Measurements from ENCODE around the gene COG1.

The COG1 gene

DNA sequence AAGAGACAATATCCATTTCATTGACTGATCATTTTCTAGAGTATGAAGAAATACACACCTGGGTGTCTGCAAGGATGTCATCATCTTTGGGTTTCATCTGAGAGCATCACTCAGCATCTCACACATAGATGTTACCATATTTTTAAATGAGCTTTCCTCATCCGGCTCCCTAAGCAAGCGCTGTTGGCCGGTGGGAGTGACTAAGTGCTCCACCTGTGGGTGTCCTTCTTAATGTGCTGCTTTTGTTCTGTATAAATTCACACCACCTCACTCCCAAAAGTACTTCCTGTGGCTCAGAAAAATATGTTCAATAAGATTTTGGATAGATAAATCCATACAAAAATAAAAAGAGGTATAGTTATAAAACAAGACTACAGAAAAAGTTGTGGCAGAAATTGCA, 20.6 kb upstream of the COG1 start:
- no peak for DNase-seq (ENCODE audit: low spot score)

DNA sequence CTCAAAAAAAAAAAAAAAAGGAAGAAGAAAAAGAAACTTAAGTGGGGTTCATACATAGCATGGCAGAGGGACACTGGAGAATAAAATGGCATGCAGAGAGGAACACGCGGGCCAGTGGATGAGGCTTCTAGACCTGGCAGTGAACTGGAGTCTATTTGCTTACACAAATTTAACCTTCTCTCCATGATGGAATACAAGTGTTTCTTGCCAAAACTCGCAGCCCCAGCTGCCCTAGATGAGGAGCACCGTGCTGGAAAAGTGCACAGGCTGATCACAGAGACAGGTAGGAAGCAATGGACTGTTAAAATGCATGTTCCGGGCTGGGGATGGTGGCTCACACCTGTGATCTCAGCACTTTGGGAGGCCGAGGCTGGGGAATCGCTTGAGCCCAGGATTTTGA, 18.7 kb upstream of the COG1 start:
- DNase-seq (ENCODE audit: low spot score), result no peak

DNA sequence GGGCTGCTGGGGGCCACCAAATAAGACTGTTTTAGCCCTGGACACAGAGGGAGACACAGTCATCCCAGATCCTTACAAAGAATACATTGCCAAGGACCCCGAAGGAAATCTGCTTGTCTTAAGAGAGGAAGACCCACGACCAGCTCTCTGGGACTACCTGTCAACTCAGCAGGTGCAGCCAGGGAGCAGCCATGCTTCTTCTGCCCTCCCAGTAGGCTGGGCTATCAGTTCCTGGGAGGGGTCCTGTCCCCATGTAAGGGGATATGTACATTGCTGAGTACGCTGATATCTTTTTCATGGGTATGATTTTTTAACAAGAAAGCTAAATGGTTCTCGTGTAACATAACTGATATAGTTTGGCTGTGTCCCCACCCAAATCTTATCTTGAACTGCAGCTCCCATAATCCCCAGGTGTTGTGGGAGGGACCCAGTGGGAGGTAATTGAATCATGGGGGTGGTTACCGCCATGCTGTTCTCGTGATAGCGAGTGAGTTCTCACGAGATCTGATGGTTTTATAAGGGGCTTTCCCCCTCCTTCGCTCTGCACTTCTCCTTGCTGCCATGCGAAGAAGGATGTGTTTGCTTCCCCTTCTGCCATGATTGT, 16.8 kb upstream of the COG1 start:
- no peak for DNase-seq (ENCODE audit: low spot score)

DNA sequence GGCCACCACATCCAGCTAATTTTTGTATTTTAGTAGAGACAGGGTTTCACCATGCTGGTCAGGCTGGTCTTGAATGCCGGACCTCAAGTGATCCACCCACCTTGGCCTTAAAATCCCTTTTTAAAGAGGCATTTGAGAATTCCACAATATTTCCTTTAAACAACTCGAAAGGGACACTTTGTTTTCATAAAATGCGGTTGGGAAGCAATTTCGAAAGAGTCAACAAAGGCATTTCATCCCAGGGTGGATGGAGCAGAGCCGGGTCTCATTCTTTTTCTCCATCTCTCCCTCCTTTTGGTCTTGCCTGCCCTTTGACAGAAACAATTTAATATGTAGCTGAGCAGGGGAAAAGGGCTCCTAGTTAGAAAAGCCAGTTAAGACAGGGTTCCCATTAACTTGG, 13.5 kb upstream of the COG1 start:
- DNase-seq (ENCODE audit: low spot score), result no peak

DNA sequence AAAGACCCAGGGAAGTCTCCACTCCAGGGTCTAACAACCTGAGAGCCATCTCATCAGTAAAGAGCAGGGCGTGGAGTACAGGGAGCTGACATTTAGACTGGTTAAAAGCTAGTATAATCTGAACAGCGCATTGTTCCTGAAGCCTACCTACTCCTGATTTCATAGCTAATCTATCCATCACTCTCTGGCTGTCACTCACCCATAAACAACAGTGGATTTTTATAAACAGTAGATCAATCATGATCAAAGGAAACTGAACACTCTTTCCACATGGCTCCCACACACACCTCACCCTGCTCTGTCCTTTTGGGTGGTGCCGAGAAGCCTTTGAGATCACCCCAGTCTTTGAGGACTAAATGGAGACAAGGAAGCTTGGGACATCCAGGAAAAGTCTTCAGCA, 13.0 kb upstream of the COG1 start:
- DNase-seq (ENCODE audit: low spot score), result no peak

DNA sequence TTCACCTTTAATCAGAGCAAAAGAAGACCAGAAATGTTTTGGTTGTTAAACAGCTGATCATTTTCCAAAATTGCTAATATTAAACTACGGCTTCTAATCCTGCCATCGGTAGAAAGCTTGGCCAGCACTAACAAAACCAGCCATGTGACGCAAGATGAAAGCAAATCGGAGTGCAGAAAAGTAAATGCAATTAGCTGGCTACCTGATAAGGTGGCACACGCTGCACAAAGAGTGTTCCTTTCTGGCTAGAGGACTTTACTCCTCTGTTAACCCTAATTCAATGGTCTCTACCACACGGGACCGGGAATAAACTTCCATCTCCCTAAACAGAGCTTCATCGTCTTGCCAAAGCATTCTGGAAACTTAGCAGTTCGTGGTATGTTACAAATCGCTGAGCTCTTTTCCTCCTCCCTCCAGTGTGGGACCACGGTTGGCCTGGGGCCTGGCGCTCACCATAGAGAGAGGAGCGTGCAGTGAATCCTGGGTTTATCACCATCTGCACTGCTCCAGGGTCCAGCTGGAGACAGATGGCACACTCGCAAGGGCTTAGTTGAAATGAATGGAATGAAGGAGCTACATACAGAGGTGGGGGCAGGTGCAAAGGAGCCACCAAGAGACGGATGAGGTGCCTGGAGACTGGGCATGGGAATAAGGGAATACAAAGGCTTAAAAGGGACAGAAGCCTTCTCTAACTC, 10.1 kb upstream of the COG1 start:
- no peak for DNase-seq (ENCODE audit: low spot score)

DNA sequence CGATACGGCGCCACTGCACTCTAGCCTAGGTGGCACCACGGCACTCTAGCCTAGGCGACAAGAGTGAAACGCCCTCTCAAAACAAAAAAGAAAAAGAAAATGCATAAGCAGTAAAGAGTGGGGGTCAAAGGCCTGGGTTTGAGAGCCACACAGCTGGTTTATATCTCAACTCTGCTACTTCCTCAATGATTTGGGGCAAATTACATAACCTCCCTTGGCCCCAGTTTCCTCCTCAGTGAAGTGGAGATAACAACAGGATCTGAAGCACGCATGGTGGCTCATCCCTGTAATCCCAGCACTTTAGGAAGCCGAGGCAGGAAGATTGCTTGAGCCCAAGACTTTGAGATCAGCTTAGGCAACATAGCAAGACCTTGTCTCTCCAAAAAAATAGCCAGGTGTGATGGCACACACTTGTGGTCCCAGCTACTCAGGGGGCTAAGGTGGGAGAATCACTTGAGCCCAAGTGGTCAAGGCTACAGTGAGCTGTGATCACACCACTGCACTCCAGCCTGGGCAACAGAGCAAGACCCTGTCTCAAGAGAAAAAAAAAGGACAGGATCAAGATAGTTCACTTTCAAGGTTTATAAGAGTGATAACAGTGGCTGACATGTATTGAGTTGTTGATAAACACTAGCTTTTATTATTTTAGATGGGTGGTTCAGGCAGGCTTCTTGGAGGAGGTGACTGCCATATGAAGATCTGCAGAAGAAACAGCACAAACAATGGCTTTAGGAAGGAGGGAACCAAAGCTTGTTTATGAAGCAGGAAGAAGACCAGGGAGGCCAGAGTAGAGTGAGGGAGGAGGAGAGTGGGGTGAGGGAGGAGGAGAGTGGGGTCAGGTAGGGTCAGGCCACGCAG, 8.5 kb upstream of the COG1 start:
- DNase-seq (ENCODE audit: low spot score), result no peak

DNA sequence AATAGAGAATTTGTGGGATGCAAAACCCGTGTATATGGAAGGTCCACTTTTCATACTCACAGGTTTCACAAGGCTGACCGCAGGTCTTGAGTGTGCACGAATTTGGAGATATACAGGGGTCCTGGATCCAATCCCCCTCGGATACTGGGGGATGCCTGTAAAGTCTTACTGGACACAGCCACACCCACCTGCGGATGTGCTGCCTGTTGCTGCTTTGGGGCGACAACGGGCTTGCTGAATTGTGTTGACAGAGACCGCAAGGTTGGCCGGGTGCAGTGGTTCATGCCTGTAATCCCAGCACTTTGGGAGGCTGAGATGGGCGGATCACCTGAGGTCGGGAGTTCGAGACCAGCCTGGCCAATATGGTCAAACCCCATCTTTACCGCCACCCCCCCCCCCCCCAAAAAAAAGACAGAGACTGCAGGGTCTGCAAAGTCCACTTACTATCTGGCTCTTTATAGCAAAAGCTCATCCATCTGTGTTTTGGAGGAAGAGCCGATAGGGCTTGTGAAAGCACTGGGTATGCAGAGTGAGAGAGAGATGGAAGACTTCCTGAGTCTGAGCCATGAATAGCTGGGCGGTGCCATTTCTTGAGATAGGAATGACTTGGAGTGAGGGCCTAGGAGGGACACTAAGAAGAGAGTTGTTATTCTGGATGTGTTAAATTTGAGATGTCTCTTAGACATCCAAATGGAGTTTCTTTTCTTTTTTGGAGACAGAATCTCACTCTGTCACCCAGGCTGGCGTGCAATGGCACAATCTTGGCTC, 6.4 kb upstream of the COG1 start:
- no peak for DNase-seq (ENCODE audit: low spot score)

DNA sequence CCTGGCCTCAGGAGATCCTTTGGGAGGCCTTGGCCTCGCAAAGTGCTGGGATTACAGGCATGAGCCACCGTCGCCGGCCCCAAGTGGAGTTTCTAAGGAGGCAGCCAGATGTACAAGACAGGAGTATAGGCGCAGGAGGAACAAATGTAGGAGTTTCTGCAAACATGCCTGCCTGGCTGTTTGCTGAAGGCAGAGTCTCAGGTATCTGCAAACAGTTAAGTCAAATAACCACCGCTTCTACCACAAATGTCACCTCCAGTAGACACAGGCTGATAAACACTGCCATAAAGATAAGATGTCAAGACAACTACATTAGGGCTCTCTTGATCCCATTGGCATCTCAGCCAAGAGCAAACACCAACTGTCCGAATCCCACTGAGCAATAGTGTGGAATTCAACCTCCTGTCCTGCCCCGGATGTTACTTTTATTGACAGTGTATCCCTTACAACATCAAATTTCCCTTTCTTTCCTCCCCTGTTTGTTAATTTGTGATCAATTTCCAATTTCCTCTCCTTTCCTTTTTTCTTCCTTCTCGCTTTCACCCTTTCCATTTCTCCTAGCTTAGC, 5.6 kb upstream of the COG1 start:
- no peak for DNase-seq (ENCODE audit: low spot score)

DNA sequence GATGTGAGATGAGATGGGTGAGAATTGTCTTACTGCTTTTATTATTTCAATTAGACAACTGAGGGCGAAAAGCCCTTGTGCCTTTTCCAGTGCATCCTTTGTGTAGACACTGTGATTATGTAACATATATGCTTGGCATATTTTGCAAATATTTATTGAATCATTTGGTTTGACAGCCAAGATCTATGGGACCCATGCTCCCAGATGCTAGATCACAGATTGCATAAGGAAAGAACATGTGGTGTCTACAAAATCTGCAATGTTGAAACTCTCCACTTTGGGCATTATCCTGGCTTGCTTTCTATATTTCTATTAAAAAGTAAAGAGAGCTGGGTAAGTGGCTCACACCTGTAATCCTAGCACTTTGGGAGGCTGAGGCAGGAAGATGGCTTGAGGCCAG, 4.8 kb upstream of the COG1 start:
- DNase-seq (ENCODE audit: low spot score), result no peak

DNA sequence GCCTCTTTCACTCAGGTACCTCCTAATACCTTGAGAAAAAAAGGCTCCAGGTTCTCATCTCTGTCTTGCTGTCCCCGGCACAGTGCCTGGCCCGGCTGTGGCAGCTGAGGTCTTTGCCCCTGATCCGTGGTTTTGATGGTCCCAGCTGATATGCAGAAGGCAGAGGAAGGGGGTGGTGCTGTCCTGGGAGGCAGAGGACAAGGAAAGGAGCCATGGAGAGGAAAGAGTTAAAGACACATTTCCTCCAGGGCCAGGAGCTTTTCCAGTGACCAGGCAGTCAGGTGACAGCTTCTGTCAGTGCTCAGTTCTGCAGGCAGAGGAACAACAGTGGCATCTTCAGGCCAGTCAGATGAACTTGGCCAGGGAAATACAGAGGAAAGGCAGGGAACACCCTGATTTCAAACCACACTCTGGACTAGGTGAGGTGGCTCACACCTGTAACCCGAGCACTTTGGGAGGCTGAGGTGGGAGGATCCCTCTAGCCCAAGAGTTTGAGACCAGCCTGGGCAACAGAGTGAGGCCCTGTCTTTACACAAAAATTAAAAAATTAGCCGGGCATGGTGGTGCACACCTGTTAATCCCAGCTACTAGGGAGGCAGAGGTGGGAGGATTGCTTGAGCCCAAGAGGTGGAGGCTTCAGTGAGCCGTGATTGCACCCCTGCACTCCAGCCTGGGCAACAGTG, 3.3 kb upstream of the COG1 start:
- DNase-seq (ENCODE audit: low spot score), result peak; percentile 72

DNA sequence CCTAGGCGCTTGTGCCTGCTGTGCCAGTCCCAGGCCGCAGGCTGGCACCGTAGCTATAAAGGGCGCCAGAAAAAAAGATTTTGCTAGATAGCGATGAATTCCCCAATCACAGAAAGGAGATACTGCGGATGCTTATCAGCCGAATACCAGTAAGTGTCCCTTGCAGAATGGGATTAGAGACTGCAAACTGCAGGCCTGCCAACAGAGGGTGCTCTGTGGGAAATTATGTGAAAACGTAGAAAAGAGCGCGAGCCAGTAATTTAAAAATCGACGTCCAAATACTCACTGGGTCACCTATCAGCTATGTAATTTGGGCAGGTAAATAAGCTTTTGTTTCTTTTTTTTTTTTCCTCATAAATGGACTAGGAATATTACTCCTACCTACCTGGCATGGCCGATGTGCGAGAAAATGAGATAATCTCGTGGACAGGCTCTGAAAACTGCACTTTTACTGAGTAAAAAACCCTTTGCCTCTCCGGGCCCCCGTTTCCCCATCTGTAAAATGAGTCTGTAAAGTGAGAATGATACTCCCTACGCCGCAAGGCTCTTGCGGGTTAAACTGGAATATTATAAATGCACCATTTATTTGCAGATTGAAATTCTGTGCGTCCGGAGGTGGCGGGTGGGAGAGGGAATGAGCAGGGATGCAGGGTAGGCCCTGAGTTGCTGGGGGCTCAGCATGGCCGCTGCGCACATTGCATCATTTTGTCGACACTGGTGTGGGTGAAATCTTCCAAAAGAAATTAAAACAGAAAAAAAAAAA, 1.2 kb upstream of the COG1 start:
- peak; percentile 75 for DNase-seq (ENCODE audit: low spot score)

DNA sequence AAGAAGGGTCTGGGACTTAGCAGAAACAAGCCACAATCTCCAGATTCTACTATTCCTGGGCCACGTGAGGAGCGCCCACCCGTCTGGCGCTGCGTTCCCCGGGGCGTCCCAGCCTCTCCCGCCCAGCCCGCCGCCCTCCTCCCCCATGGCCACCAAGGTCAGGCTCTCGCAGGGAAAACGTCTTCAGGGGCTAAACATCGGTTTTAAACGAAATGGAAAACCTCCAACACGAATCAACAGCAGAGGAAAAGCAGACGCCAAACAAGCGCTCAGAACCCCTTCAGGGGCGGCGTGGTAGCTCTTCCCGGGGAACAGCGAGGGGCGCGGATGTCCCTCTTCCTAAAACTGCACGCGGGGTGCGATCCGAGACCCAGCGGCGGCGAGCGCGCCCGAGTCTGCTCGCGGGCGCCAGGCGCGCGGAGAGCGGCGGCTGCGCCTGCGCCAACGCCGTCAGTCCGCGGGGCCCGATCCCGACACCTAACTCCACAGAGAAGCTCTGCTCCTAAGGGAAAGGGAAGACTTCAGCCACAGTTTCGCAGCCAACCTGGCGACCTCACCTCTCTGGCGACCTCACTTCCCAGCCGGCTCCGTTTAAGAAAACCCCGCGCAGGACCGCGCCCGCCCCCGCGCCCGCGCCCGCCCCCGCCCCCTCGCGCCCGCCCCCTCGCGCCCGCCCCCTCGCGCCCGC, 505 bp upstream of the COG1 start:
- DNase-seq (ENCODE audit: low spot score), result peak; percentile 94

DNA sequence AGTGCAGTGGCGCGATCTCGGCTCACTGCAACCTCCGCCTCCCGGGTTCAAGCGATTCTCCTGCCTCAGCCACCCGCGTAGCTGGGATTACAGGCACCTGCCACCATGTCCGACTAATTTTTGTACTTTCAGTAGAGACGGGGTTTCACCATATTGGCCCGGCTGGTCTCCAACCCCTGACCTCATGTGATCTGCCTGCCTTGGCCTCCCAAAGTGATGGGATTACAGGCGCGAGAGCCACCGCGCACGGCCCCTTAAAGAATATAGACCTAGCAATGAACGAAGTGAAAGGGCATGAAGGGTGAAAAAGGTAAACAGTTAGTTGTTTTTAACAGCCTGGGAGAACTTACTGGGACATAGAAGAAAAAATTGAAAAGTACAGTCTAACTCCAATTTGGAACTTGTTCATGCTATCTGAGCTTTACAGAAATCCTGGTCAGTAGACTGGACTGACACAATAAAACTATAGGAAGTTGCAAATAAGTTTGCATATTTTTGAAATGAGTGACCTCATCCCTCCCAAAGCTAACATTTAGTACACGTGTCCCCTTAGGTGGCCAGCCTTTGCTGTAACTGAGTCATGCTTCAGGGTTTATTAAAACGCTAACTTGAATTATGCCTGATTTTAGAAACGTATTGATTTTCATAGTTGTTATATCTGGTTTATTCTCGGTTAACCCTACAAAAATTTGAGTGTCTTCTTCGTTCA, 1.8 kb downstream of the COG1 start:
- DNase-seq (ENCODE audit: low spot score), result no peak

DNA sequence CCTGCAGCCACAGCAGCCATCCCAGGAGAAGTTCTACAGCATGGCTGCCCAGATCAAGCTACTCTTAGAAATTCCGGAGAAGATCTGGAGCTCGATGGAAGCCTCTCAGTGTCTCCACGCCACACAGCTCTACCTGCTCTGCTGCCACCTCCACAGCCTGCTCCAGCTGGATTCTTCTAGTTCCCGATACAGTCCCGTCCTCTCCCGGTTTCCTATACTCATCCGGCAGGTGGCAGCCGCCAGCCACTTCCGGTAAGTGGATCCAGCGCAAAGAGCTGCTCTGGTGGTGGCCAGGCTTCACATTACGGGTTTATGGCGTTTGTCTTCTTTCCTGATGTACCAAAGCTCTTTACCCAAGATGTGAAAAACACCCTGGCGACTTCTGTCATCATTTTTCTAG, 3.6 kb downstream of the COG1 start:
- DNase-seq (ENCODE audit: low spot score), result no peak

DNA sequence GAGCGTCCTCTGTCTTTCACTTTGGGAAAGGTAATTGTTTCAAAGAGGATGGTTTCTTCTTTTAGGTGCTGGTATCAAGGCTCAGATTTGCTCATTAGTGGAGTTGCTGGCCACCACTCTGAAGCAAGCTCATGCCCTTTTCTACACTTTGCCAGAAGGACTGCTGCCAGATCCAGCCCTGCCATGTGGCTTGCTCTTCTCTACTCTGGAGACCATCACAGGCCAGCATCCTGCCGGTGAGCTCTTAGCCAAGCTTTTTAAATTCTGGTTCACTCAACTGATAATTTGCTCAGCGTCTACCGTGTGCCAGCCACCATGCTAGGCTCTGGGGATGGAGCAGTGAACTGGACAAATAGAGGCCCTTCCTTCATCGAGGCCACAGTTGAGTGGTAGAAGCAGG, 4.3 kb downstream of the COG1 start:
- DNase-seq (ENCODE audit: low spot score), result no peak

DNA sequence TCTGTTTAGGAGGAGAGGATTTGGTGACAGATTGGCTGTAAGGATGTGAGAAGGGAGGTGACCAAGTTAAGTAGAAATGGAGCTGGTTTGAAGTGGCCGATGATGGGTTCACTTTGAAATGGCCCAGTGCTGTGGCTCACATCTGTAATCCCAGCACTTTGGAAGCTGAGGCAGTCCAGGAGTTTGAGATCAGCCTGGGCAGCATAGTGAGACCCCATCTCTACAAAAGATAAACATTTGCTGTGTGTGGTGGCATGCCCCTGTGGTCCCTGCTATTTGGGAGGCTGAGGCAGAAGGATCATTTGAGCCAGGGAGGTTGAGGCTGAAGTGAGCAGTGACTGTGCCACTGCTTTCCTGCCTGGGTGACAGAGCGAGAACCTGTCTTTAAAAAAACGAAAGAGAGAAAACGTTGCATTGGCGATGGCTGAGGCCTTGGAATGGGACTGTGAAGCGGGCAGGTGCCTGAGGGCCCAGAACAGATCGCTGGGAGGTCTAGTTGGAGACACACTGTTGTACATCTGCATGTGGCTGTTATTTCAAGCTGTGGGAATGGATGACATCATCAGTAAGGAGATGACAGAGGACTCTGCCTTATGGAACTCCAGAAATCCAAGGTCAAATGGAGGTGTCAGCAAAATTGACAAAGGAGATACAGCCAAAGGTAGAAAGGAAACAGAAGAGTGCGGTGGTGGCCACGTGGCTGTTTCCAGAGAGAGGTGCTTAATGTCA, 5.5 kb downstream of the COG1 start:
- DNase-seq (ENCODE audit: low spot score), result no peak

DNA sequence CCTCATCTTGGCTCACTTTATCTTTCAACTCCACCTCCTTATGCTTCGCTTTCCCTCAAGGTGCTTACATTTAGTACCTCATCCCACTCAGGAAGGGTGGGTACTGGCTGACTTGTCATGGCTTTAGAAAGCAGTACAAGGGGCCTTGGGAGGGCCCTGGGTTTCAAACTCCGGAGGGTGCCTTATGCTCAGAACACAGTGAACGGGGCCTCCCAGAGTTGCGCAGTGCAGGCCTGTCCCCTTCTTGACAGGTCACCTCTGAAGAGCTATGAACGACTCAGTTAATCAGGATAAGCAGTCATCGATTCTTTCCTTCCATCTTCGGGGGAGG, 6.0 kb downstream of the COG1 start:
- no peak for DNase-seq (ENCODE audit: low spot score)

DNA sequence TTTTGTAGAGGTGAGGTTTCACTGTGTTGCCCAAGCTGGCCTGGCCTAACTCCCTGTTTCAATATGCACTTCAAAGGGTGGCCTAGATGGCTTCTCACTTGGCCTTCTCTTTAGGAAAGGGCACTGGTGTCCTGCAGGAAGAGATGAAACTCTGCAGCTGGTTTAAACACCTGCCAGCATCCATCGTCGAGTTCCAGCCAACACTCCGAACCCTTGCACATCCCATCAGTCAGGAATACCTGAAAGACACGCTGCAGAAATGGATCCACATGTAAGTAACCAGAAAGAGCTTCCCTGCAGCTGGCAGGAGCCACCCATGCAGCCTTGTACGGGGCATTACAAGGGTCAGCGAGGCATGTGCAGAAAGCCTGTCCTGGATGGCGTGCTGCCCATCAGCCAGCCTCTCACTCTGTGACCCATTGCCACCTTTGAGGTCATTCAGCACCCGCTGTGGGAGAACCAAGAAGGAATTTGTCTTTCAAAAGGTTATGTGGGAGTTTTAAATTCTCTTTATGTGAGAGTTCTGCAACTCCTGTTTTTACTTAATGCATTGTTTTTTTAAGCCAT, 7.0 kb downstream of the COG1 start:
- DNase-seq (ENCODE audit: low spot score), result no peak
